Activated T-helper 9 cell treated with anti-CD3 and anti-CD28 coated beads, Interleukin-2, amount 50 U/mL, for 16 hours (primary cell): Measurements from ENCODE around the gene AP2A2.

Experiments
- DNase-seq: peaks from one replicate; pipeline ENCODE4 v3.0.0-alpha.2; 2020; ENCODE audit warnings: low read depth

Gene AP2A2

DNA sequence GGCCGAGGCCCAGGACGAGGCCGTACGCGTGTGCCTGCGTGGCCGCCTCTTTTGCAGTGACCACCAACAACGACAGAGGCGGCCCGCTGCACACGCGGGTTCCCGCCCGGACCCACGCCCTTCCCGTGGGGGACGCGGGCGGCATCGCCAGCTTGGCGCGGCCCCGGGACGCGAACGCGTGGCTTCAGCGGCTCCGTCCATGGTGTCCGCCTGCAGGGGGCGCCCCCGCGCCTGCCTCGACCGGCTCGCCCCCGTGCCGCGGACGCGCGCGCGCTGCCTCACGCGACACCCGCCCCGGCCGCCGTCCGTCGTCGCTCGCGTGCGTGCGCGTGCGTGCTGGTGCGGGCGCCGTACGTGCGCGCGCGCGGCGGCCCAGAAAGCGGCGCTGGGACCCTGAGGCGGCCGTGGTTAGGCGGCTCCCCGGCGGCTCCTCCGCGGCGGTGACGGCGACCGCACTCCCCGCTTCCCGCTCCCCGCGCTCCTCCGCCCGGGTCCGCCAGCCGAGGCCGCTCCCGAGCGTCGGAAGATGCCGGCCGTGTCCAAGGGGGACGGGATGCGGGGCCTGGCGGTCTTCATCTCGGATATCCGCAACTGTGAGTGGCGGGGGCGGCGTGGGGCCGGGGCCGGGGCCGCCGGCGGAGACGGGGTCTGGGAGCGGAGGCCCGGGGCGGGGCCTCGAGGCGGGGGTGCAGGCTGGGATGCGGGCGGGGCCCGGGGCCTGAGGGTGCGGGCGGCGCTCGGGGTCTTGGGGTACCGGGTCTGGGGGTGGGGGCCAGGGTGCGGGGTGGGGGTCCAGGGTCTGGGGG lies at the start of gene AP2A2:
Gene AP2A2 (plus strand): TSS at position 375 of the 806 bp plus-strand sequence. CDS start 152 bp downstream, at position 527.
- peak; percentile 92 for DNase-seq

DNA sequence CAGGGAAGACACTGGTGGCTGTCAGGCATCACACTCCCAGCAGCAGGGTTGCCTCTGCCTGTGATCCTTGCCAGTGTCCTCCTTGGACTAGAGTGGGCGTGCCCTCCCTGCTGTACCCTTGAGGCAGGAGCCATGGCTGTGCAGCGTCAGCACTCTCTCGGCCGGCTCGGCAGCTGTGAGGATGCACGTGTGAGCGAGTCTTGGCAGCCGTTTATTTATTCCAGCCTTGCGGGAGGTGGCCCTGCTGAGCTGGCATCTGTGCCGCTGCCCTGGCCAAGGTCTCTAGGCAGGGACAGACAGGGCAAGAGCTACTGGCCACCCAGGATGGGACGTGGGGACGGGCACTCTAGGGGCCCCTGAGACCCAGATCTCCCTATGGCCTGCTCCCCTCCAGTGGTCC lies 49.1 kb upstream of the AP2A2 start:
- DNase-seq = no peak

DNA sequence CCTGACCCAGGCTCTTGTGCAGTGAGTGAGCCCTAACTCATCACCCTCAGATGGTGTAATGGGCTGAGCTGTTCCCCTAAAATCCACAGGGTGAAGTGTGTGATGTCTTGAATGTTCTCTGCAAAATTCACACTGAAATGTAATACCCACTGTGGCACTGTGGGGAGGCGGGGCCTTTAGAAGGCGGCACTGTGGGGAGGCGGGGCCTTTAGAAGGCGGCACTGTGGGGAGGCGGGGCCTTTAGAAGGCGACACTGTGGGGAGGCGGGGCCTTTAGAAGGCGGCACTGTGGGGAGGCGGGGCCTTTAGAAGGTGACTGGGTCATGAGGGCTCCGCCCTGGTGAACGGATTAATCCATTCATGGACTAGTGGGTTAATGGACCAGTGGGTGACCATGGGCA lies 48.1 kb upstream of the AP2A2 start:
- DNase-seq = no peak

DNA sequence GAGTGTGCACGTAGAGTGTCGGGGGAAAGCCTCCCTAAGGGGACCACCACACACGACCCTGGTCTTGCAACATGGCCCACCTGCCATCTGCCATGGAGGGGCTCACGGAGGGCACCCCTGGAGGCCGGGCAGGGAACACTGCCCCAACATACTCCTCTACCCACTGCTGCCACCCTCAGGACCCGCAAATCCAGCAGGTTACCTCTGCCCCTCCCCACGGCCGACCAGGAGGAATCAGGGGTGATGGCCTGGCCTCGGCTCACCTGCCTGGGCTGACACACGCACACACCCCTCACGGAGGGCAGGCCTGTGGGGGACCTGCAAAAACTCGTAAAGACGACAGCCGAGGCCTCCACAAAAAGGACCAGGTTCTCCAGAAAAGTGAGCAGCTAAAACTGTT lies 45.2 kb upstream of the AP2A2 start:
- DNase-seq = no peak

DNA sequence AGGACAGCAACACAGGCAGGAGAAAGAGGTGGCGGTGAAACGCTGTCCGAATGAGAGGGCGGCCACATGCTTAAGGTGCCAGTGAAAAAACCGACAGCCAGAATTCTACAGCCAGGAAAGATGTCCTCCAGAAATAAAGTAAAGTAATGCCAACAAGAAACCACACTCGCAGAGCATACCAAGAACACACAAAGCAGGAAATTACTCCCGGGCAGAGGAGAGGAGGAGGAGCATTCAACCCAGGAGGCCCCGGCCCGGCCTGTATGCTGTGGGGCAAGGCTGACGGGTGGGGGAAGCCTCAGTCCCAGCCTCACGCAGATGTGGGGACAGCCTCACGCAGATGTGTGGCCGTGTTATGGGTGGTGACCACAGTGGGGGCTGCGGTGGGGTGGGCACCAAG lies 43.1 kb upstream of the AP2A2 start:
- no peak for DNase-seq

DNA sequence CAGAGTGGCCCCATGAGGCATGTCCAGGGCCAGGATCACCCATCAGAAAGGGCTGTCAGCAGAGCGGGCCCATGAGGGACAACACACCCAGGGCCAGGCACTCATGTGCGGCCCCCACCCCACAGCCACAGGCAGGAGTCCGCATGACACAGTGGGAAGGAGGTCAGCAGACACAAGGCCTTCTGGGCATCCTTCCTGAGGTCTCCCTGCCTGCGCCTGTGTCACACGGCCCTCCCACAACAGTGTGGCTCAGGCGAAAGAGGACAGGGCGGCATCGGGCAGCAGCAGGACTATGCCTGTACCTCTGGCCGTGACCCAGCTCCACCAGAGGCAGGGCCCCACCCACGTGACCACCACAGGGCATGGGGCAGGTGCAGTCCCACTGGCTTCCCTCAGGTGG lies 42.1 kb upstream of the AP2A2 start:
- no peak for DNase-seq

DNA sequence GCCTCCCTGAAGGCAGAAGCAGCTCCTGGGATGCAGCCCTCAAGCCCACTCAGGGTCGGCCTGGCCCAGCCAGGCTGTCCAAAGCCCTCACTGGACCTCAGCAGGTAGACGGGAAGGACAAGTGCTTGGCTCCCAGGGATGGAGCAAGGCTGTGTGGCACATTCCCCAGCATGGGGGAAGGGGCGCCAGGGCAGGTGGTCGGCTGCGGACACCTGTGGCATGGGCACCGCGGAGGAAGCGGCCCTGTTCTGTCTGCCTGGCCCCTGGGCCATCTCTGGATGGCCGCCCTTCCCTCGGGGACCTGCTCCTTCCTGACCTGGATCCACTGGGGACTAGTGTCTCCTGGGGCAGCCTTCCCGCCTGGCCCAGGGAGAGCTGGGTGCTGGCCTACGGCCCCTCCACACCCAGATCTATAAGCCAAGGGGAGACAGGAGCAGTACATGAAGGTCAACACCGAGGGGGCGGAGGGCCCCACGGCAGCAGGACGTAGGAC lies 41.0 kb upstream of the AP2A2 start:
- DNase-seq = no peak

DNA sequence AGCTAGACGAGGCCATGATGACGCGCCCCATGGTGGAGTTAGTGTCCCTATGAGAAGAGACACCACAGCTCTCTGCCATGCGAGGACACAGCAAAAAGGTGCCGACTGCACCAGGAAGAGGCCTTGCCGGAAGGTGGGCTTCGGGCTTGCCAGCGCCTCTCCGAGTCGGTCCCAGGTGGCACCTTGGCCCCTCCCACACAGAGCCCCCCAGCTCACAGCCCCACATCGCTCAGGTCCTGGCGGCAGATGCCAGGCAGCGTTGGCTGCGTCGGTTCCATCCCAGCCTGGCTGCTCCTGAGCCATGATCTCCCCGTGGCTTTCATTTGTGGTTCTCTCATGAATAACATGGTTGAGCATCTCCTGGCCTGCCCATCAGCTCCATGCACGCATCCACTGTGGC lies 39.1 kb upstream of the AP2A2 start:
- no peak for DNase-seq

DNA sequence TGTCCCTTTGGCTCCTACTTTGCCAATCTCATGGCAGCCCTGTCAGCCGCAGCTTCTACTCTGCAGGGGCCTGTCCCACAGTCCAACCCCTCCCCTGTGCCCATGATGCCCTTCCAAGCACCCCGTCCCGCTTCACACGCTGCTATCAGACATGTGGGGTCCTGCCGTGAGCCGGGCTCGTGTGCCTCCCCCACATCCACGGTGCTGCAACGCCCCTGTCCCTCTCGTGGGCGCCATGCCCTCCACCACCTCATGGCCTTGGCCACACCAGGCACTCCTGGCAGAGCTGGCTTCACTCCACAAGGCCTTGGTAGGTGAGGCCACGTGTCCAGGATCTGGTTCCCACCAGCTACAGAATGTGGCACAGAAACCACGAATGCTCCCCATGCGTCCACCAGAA lies 38.1 kb upstream of the AP2A2 start:
- DNase-seq = no peak

DNA sequence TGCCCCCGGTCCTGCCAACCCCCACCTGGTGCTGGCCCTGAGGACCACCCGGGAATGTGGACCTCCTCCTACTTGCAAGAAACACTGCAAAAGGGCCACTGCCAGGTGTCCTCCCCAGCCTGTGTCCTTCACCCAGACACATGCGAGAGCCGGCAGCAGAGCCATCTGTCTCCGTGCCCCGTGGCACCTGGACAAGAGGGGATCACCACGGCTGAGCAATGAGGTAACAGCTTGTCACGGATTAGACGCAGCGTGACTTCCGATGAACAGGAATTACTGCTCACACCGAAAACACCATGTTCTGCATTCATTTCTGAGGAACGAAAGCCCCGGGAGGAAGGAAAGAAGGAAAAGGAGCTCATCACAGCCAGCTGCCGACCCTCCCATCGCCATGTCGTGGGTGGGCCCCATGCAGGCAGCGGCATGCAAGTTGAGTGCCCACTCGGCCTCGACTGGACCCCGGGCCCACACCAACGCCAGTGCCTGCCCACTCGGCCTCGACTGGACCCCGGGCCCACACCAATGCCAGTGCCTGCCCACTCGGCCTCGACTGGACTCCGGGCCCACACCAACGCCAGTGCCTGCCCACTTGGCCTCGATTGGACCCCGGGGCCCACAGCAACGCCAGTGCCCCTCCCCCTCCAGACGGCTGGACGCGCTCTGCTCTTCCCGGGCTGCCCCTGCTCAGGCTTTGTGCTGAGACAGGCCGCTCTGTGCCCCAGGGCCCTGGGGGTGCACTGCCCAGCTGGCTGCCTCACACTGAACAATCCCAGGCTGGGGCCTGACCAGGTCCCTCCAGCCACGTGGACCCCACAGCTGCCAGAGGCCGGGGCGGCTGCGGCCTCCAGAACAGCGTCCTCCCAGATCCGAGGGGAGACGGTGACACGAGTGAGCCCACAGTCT lies 37.1 kb upstream of the AP2A2 start:
- no peak for DNase-seq

DNA sequence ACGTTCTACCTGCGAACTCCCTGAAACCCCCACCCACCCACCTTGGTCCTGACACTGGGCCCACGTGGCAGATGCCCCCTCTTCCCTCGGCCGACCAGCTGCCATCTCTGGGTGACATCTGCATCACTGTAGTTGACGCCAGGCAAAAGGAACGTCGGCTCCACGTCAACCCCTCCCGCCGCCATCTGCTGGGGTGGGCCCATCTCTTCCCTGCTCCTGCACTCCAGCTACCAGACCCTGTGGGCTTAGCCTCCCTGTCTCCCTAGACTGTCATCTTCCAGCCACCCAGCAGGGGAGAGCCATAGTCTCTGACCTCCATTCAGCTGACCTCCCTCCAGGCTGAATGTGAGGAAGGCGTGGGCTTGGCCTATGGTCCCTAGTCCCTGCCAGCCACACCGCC lies 36.4 kb upstream of the AP2A2 start:
- DNase-seq = no peak

DNA sequence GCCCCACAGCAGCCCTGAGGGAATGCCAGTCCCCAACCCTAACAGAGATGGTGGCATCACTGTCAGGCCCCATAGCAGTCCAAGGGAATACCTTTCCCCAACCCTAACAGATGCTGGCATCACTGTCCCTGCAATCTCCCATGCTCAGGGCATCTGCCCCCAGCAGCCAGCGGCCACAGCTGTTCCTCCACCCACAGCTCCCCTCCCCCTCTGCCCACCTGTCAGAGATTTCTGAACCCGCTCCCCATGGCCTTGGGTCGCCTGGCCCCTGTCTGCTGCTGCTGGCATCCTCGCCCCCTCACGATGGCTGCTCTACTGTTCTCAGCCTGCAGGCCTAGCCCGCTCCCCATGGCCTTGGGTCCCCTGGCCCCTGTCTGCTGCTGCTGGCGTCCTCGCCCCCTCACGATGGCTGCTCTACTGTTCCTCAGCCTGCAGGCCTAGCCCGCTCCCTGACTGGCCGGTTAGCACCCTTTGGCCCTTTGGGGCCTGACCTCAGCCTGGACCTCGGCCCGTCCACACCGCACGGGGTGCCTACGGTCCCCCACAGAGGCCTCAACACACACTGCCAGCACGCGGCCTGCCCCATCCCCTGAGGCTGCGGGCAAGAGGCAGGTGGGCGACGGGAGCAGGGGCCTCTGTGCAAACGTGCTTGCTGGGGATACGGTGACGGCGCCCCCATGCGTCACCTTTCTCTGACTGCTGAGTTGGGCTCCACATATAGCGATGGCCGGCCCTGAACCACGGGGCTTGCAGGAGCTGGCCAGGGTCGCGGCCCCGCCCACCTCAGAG lies 35.8 kb upstream of the AP2A2 start:
- no peak for DNase-seq

DNA sequence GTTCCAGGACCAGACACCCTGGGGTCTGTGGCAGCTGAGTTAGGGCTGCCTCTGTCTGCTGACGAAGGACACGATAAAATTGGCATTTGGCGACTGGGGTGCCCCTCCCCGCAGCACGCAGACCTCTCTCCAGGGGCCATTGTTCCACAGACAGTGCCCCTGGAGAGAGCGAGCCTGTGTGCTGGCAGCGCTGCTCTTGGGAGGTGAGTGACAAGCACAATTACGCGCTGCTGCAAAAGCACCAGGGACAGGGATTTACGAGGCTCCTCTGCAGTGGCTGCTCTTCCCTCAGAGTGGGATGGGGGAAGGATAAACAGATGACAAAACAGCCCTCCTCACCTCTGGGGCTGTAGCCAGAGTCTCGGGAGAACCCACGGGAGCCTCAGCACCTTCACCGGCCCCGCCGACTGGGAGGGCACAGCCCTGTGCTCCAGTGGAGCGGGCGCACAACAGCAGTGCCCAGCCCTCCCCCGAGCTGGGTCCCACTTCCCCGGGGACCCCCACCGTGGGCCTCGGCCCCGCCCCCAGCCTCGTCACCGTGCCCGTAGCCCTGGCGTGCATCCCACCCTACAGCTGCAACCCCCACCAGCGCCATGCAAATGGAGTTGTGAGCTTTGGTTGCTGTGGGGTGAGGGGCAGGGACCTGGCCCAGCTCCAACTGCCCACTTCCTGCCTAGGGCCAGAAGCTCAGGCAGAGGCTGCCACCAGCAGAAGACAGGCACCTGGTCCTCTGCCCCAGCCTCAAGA lies 34.7 kb upstream of the AP2A2 start:
- no peak for DNase-seq

DNA sequence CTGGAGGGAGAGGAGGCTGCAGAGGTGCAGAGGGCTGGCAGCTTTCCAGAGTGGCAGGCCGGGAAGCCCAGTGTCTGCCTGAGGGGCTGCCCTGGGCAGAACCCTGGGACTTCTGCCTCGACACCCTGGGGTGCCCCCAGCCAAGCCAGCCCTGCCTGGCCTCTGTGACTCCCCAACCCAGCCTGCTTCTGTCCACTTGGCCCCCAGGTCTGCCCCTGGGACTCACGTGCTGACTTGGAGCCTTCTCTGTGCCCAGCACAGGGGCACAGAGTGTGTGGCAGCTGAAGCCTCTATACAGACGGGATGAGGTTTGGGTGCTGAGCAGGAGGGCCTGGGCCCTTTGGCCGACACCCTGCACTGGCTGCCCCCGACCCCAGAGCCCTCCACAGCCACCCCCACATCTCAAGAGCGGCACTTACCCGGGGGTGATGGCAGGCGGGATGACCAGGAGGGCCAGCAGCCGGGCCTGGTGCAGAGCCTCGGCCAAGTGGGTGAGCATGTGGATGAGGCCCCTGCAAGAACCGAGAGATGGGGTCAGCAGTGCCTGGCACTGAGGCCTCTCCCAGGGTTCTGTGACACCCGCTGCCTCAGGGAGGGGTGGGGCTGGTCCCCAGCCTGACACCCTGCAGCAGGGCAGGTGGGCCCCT lies 32.5 kb upstream of the AP2A2 start:
- no peak for DNase-seq

DNA sequence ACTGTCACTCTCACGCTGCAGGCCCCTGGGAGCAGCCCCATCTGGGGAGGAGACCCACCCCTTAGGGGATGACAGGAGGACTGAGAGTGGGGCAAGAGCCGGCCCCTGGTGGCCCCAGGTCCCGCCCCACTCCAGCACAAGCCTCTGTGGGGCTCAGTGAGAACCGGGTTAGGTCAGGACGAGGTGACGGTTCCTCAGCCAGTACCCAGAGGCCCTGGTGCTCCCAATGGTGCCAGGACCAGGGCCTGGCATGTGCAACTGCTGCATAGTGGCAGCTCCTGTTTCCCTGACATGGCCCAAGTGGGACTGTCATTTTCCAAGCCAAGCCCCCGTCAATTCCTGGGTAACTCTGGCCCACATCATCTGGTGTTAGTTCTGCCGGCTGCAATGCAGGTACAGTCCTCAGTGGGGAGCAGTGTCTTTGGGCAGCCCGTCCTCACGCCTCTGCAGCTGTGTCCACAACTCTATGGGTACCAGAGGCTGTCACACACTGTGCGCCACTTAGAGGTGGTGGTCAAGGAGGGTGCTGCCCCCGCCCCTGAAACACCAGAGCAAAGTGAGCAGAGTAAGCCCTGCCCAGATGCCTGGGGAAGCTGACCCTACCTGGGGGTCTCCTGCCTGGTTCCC lies 31.0 kb upstream of the AP2A2 start:
- DNase-seq = no peak

DNA sequence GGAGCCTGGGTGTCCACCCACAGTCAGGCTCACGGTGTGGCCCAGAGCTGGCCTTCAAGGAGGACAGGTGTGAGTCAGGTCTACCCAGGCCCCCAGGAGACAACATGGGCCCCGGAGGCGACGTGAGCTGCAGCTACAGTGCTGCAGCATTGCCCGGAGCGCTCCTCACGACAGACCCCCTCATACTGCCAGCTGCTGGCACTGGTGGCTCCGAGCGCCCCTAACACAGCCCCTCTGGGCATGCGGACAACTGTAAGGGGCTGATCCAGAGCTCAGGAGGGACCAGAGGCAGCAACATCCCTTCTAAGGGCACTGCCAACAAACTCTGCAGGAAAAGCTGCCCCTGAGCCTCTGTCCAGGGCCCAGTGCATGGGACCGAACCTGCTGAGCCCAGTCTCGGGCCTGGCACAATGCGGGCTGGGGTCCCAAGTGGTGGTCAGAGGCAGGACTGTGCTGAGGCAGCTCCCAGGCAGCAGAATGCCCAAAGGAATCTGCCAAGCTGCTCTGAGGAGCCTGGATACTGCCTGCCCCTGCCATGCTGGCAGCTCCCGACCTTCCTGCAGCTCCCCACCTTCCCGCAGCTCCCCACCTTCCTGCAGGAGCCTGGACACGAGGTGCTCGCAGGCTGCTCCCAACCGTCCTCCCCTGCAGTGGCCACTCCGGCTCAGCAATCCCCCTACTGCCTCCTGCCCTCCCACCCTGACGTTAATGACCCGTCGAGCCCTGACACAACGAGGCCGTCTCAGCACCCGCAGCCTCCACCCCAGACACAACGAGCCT lies 30.1 kb upstream of the AP2A2 start:
- DNase-seq = no peak

DNA sequence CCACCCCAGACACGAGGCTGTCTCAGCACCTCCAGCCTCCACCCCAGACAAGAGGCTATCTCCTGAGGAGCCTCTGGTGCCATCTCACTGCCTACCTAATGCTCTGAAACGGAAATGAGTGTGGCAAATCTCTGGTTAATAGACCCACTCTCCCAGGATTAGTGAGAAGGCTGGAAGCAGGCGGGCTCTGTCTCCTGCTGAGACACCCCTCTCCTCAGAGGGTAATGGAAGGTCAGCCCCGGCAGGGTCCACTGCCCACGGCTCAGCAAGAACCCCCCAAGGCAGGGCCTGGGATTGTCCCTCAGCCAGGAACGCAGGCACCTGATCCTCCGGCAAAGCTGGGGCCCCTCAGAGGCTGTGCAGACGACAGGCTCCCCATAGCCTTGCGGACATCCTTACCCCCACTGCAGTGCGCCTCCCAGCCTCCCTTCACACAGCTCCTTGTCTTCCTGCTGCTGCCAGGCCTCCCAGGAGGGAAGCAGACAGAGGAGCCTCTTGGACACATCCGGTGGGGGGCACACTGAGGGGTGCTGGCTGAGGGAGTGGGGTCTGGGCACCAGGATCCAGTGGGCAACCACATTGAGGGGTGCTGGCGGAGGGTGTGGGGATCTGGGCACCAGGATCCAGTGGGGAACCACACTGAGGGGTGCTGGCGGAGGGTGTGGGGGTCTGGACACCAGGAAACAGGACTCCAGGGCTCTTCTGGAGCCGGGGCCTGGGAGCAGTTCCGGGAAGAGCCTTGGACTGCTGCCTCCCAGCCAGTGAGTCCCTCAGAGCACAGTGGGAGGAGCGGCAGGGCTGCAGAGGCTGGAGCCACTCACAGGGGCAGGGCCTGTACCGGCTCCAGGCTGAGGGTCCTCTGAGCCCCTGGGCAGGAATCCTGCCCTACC lies 28.2 kb upstream of the AP2A2 start:
- DNase-seq = no peak

DNA sequence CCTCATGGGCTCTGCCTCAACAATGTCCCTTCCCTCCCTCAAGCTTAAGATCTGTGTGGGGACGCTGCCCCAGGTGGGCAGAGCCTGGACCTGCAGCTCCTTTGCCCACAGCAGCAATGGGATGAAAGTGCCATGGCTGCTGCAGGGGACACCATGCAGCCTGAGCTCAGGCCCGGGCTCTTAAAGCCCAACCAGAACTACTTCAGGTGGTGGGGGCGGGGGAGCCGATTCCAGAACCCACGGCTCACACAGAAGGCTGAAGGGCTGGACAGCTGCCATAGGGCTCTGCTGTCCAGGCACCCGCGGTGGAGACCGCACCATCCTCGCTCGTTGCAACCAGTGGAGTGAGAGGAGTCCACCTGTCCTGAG lies 27.5 kb upstream of the AP2A2 start:
- DNase-seq = no peak
